K562 (cell line): ENCODE measurements around the gene KCND2. TPM values are rescaled to one million over a fixed set of nuclear protein-coding genes. Genes with fewer than 3 reads are reported as not detected.

ENCODE experiments used
- ATAC-seq: fragments of 200-7000 bp; cut with Tn5 transposase; 3 replicates; pipeline ENCODE4 v1.9.1; 2020; ENCODE audit warnings: moderate library complexity
- BruUV-seq: library from RNA; stranded (reverse); fragments of 400-500 nt; replicated peaks from 2 replicates; lab custom pipeline; 2021; lab: Mats Ljungman, UMichigan
- CTCF ChIA-PET: fragments of 300-600 bp; formaldehyde crosslinking; extraction: SDS; loops from one replicate; lab custom pipeline; 2021; ENCODE audit warnings: low intra/inter-chr PET ratio; lab: Yijun Ruan, JAX
- POLR2A ChIA-PET: fragments of 300-600, 350-650 bp; sonication (Branson Sonifier 250); formaldehyde crosslinking; extraction: SDS; loops from one replicate; lab custom pipeline; 2021; ENCODE audit warnings: antibody characterized with exemption, inconsistent platforms; lab: Yijun Ruan, JAX
- DNase-seq, 4 experiments: peaks; one replicate each; pipeline versions ENCODE4 v3.0.0 to v3.0.0-alpha.2; 2011 to 2018; ENCODE audit warnings: low spot score in 3 of 4, mixed read lengths in 3 of 4; ENCODE audit errors: extremely low read depth in 1 of 4
- FAIRE-seq: peaks from 2 replicates; lab custom pipeline; 2011; peaks lifted over from hg19 to GRCh38; lab: Jason Lieb, UNC
- H2AFZ ChIP-seq: 2 replicates; pipeline ENCODE4 v1.6.0; 2011; ENCODE audit warnings: low read depth, low read length, control low read depth, inconsistent platforms
- H3K27ac ChIP-seq: fragments of 200-600 bp; 3 replicates; pipeline ENCODE4 v1.8.0; 2011; ENCODE audit warnings: low read depth, mild to moderate bottlenecking, control low read depth, inconsistent platforms, low read length, moderate library complexity, mixed read lengths; ENCODE audit errors: extremely low read depth
- H3K27me3 ChIP-seq, 2 experiments: fragments of 300-600 bp in 1 of 2; 2 replicates in 1 of 2; 3 replicates in 1 of 2; pipeline versions ENCODE4 v1.6.0 to v1.8.0; 2011; ENCODE audit warnings: inconsistent platforms in 2 of 2, low read length in 2 of 2, mild to moderate bottlenecking in 1 of 2, mixed read lengths in 1 of 2, moderate library complexity in 1 of 2; ENCODE audit not compliant: control insufficient read depth in 2 of 2, insufficient read depth in 2 of 2
- H3K36me3 ChIP-seq: fragments of 300-600 bp; 3 replicates; pipeline ENCODE4 v1.8.0; 2011; ENCODE audit warnings: mild to moderate bottlenecking, low read length, inconsistent platforms; ENCODE audit not compliant: control insufficient read depth, insufficient read depth
- H3K4me1 ChIP-seq, 2 experiments: fragments of 200-600 bp in 1 of 2; replicated peaks in 1 of 2; 2 replicates in 1 of 2; 3 replicates in 1 of 2; pipeline versions ENCODE4 v1.5.1 to v1.8.0; 2011; ENCODE audit warnings: inconsistent platforms in 2 of 2, low read length in 2 of 2, mild to moderate bottlenecking in 1 of 2, mixed read lengths in 1 of 2, moderate library complexity in 1 of 2; ENCODE audit not compliant: control insufficient read depth in 2 of 2, insufficient read depth in 2 of 2
- H3K4me2 ChIP-seq: 2 replicates; pipeline ENCODE4 v1.6.1; 2011; ENCODE audit warnings: low read length, control low read depth, inconsistent platforms, mixed read lengths; ENCODE audit not compliant: insufficient read depth
- H3K4me3 ChIP-seq: fragments of 200-600 bp; sonication (generic), shearing (Covaris generic); 2 replicates; pipeline ENCODE4 v1.5.1; 2016; ENCODE audit warnings: control low read depth, inconsistent platforms
- H3K79me2 ChIP-seq: fragments of 200-600 bp; 3 replicates; pipeline ENCODE4 v1.8.0; 2011; ENCODE audit warnings: low read length, inconsistent platforms; ENCODE audit not compliant: control insufficient read depth, insufficient read depth
- H3K9ac ChIP-seq, 2 experiments: 2 replicates each; pipeline versions ENCODE4 v1.6.0 to v1.6.1; 2011; ENCODE audit warnings: low read depth in 2 of 2, low read length in 2 of 2, control low read depth in 1 of 2, inconsistent platforms in 1 of 2, mild to moderate bottlenecking in 1 of 2, mixed read lengths in 1 of 2; ENCODE audit not compliant: insufficient read depth in 1 of 2
- H3K9me1 ChIP-seq: one replicate; pipeline ENCODE4 v1.6.0; 2011; ENCODE audit warnings: inconsistent platforms, mild to moderate bottlenecking, low read length, moderate library complexity; ENCODE audit not compliant: control insufficient read depth, insufficient read depth
- H3K9me3 ChIP-seq: replicated peaks from 2 replicates; pipeline ENCODE4 v1.5.1; 2011; ENCODE audit warnings: low read depth, low read length, inconsistent platforms; ENCODE audit not compliant: control insufficient read depth, insufficient read depth
- H4K20me1 ChIP-seq: replicated peaks from 2 replicates; pipeline ENCODE4 v1.6.1; 2011; ENCODE audit warnings: low read length, inconsistent platforms, mixed read lengths; ENCODE audit not compliant: control insufficient read depth, insufficient read depth
- C11orf30 ChIP-seq: fragments of 450-650 bp; IDR thresholded peaks from 2 replicates; pipeline ENCODE4 v1.6.1; 2016; ENCODE audit warnings: low read depth, mild to moderate bottlenecking
- CHD1 ChIP-seq: fragments of 200-600 bp; sonication (generic); IDR thresholded peaks from one replicate; pipeline ENCODE4 v1.6.1; 2012; ENCODE audit warnings: mild to moderate bottlenecking, moderate library complexity, low read length, inconsistent platforms
- GABPB1 ChIP-seq: sonication (generic); formaldehyde crosslinking; IDR thresholded peaks from 2 replicates; pipeline ENCODE4 v1.8.0; 2022; ENCODE audit warnings: mild to moderate bottlenecking, missing genetic modification reagents
- HEY1 ChIP-seq: fragments of 250-450 bp; sonication (Bioruptor Pico); IDR thresholded peaks from 2 replicates; pipeline ENCODE4 v1.5.0; 2020; ENCODE audit warnings: mild to moderate bottlenecking, moderate library complexity, borderline replicate concordance
- HMBOX1 ChIP-seq: sonication (generic); IDR thresholded peaks from 2 replicates; pipeline ENCODE4 v1.6.1; 2016
- KLF6 ChIP-seq: fragments of 250-450 bp; sonication (Bioruptor Pico); IDR thresholded peaks from 2 replicates; pipeline ENCODE4 v1.4.0; 2020; ENCODE audit warnings: mild to moderate bottlenecking, moderate library complexity, borderline replicate concordance
- MAX ChIP-seq: sonication (generic); formaldehyde crosslinking; IDR thresholded peaks from 2 replicates; pipeline ENCODE4 v1.9.0; 2022; ENCODE audit warnings: mild to moderate bottlenecking, missing genetic modification reagents
- NCOA6 ChIP-seq: fragments of 450-650 bp; IDR thresholded peaks from 2 replicates; pipeline ENCODE4 v1.6.1; 2017; ENCODE audit warnings: mild to moderate bottlenecking
- NEUROD1 ChIP-seq: fragments of 150-350 bp; IDR thresholded peaks from 2 replicates; pipeline ENCODE4 v1.6.1; 2014; ENCODE audit warnings: borderline replicate concordance, low read length, low read depth; ENCODE audit not compliant: partially characterized antibody
- PML ChIP-seq: IDR thresholded peaks from 2 replicates; pipeline ENCODE4 v1.6.1; 2012; ENCODE audit warnings: low read length, inconsistent platforms
- SAFB ChIP-seq: fragments of 200-400 bp; formaldehyde crosslinking; IDR thresholded peaks from 2 replicates; pipeline ENCODE4 v1.6.1; 2017; ENCODE audit warnings: low read depth, low read length, borderline replicate concordance
- SETDB1 ChIP-seq: IDR thresholded peaks from one replicate; pipeline ENCODE4 v1.6.1; 2012; ENCODE audit warnings: low read length, control low read depth, inconsistent platforms
- SP2 ChIP-seq: IDR thresholded peaks from 2 replicates; pipeline ENCODE4 v1.6.1; 2011; ENCODE audit warnings: mild to moderate bottlenecking, low read depth, low read length, moderate library complexity; ENCODE audit not compliant: poor library complexity, severe bottlenecking; ENCODE audit errors: extremely low read depth
- SREBF2 ChIP-seq: sonication (generic); formaldehyde crosslinking; IDR thresholded peaks from 2 replicates; pipeline ENCODE4 v1.4.0; 2020; ENCODE audit warnings: mild to moderate bottlenecking, missing genetic modification reagents
- ZNF184 ChIP-seq: sonication (generic); formaldehyde crosslinking; IDR thresholded peaks from 2 replicates; pipeline ENCODE4 v1.5.0; 2020; ENCODE audit warnings: missing genetic modification reagents
- ZNF707 ChIP-seq: fragments of 250-450 bp; sonication (Bioruptor Pico); conservative IDR thresholded peaks from 2 replicates; pipeline ENCODE4 v1.8.0; 2022; ENCODE audit warnings: inconsistent platforms, mild to moderate bottlenecking, moderate library complexity
- WGBS: fragments of 100-300 bp; shearing (Covaris generic); methylation state at CpG from one replicate; pipeline ENCODE4 v1.1.6; 2016; ENCODE audit warnings: low coverage, mixed read lengths; ENCODE audit not compliant: insufficient coverage; ENCODE audit errors: missing lambda C conversion rate; 5-methylcytosine and 5-hydroxymethylcytosine counted together
- in situ Hi-C: fragments of 300-500 bp; cut with MboI; formaldehyde crosslinking; loops from 4 replicates; pipeline ENCODE4 v1.15.0; 2018; ENCODE audit warnings: inconsistent platforms, mixed read lengths
- intact Hi-C: fragments of 100-400 bp; cut with micrococcal nuclease; formaldehyde crosslinking; loops from 2 replicates; pipeline ENCODE4 v1.14.2; 2022
- polyA plus RNA-seq, 8 experiments: library from polyadenylated mRNA; depleted of rRNA in 4 of 8; stranded (reverse) in 5 of 8; unstranded in 3 of 8; fragments of >200 nt; fragmentation: Nextera tagmentation in 2 of 8; fragmentation: Illumina TruSeq in 1 of 8; extraction: Ambion mirVana in 2 of 8; extraction: Trizol in 1 of 8; gene quantifications; 2 replicates each; pipeline versions ENCODE4 v1.2.1 to v1.2.3, GENCODE V29; 2011 to 2014; ENCODE audit warnings: inconsistent platforms in 1 of 8, missing spikeins in 1 of 8
- total RNA-seq, 7 experiments: library from RNA; depleted of rRNA in 6 of 7; stranded (reverse); fragments of >200 nt in 6 of 7; fragmentation: Illumina TruSeq in 2 of 7; extraction: Trizol in 2 of 7; gene quantifications; 2 replicates each; pipeline versions ENCODE4 v1.2.1 to v1.2.3, GENCODE V29; 2011 to 2021; ENCODE audit warnings: low replicate concordance in 1 of 7

The KCND2 gene
- total and polyA plus RNA-seq, 9 of the 15 experiments (the other 6 are each of a cell fraction or from before 2014, with no cell fraction given): 0.03 to 0.12 TPM; not detected in 7

DNA sequence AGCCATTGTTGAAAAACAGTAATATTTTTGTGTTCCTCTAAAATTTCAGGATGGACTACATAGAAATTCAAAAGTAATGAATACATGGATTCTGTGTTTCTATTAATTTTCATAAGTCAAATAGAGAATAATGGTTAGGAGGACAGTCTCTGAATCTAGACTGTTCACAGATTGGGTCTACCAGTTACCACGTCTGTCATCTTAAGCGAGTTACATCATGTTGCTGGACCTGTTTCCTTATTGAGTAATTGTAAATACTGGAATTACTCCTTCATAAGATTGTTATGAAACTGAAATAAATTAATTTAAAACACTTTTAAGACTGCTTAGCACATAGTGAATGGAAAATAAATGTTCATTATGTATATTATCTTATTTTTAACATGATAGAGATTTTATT is 172.3 kb downstream of the KCND2 start:
- POLR2A ChIA-PET: no interaction called here
- Histone ChIP-seq H3K27me3 (no peaks in the 10 kb centered on the region), H3K36me3 (no peaks in the 10 kb centered on the region), H3K4me1 (no peaks in the 10 kb centered on the region), H3K4me3 (no peak overlapping the region), H3K27ac (no peak overlapping the region), H3K9me1 (no peaks in the 10 kb centered on the region), H3K9me3 (no peaks in the 10 kb centered on the region; the same call in 1 of the 2 replicates), H4K20me1 (no peaks in the 10 kb centered on the region), H3K4me2 (no peak overlapping the region), H2AFZ (no peak overlapping the region), H3K79me2 (no peaks in the 10 kb centered on the region), H3K9ac (no peak overlapping the region)
- no peak for TF ChIP-seq HEY1 (CRISPR knock-in tag)
- BruUV-seq: no TSS peak
- CTCF ChIA-PET: no interaction called here
- DNase-seq: no peak
- in situ Hi-C loops (no loop called here), intact Hi-C loops (no loop called here)
- ATAC-seq: no peak
- 0% methylated on average over 2 of the region's 2 CpGs for WGBS
- no peak for FAIRE-seq

DNA sequence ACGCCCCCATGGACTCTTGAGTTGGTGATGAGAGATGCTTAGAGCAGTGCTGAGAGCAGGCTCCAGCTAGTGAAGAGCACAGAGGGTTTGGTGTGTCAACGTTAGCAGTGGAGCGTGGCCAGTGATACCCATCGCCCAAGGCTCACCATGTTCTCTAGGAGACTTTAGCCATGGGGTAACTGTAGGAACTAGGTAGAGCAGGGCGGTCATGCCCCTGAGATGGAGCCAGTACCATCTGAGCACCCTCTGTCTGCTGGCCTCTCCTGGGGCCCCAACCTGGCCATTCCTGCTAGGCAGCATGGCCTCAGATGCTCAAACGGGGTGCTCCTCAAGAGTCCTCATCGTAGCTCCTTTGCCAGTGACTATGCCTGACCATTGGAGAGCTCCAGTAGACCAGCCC is 179.7 kb downstream of the KCND2 start:
- Histone ChIP-seq H3K27me3 (no peaks in the 10 kb centered on the region), H3K9ac (no peak overlapping the region), H3K9me1 (no peaks in the 10 kb centered on the region), H2AFZ (no peak overlapping the region), H3K4me3 (no peak overlapping the region), H3K79me2 (no peaks in the 10 kb centered on the region), H3K36me3 (no peaks in the 10 kb centered on the region), H4K20me1 (no peaks in the 10 kb centered on the region), H3K9me3 (no peaks in the 10 kb centered on the region; the same call in 1 of the 2 replicates), H3K4me2 (no peak overlapping the region), H3K4me1 (no peaks in the 10 kb centered on the region), H3K27ac (no peak overlapping the region)
- BruUV-seq: no TSS peak
- ChIA-PET POLR2A (interaction anchor here (0.6 kb wide), 1 partner anchor 25 kb away, joined by 4 read pairs; no protein-coding TSS in a partner anchor), CTCF (no interaction called here)
- in situ Hi-C loops: no loop called here
- FAIRE-seq (no peak), ATAC-seq (no peak), DNase-seq (no peak)
- intact Hi-C loops: no loop called here
- under 1% methylated on average over 7 of the region's 7 CpGs for WGBS
- TF ChIP-seq SREBF2 (CRISPR knock-in tag) (no peak), NCOA6 (no peak), CHD1 (no peak), KLF6 (CRISPR knock-in tag) (no peak), SP2 (no peak), SETDB1 (no peak), GABPB1 (no peak), MAX (CRISPR knock-in tag) (no peak), HMBOX1 (no peak), PML (no peak), C11orf30 (no peak), ZNF184 (CRISPR knock-in tag) (no peak), ZNF707 (CRISPR knock-in tag) (no peak), SAFB (no peak), NEUROD1 (no peak)
